HepG2 (cell line): ENCODE results near the gene PPP2R5D. TPM values are rescaled to one million over a fixed set of nuclear protein-coding genes. Genes with fewer than 3 reads are reported as not detected.
A peak's percentile ranks its signal among the peaks of the same experiment; 100 is the strongest.

ENCODE experiments used
- ATF2 ChIP-seq: sonication (generic); formaldehyde crosslinking; IDR thresholded peaks from 2 replicates; pipeline ENCODE4 v1.4.0; 2020; ENCODE audit warnings: missing genetic modification reagents
- ESRRA ChIP-seq: sonication (generic); formaldehyde crosslinking; IDR thresholded peaks from 2 replicates; pipeline ENCODE4 v1.5.1; 2020; ENCODE audit warnings: mild to moderate bottlenecking, low read depth, missing genetic modification reagents
- NFKBIZ ChIP-seq: IDR thresholded peaks from 2 replicates; pipeline ENCODE4 v1.6.1; 2018; ENCODE audit warnings: missing genetic modification reagents, missing compliant biosample characterization
- NKX3-1 ChIP-seq: sonication (generic); formaldehyde crosslinking; IDR thresholded peaks from 2 replicates; pipeline ENCODE4 v1.5.0; 2020; ENCODE audit warnings: missing genetic modification reagents
- RFX1 ChIP-seq: fragments of 450-650 bp; IDR thresholded peaks from 2 replicates; pipeline ENCODE4 v1.6.1; 2017
- RNF2 ChIP-seq: fragments of 450-650 bp; conservative IDR thresholded peaks from 2 replicates; pipeline ENCODE4 v1.6.1; 2016; ENCODE audit warnings: low read depth
- SP2 ChIP-seq: sonication (generic); formaldehyde crosslinking; IDR thresholded peaks from 2 replicates; pipeline ENCODE4 v1.5.1; 2020; ENCODE audit warnings: mild to moderate bottlenecking, missing genetic modification reagents
- TAF15 ChIP-seq: fragments of 200-400 bp; formaldehyde crosslinking; IDR thresholded peaks from one replicate; pipeline ENCODE4 v1.6.1; 2018; ENCODE audit warnings: mild to moderate bottlenecking, low read depth, low read length; ENCODE audit not compliant: poor library complexity, severe bottlenecking
- ZBED4 ChIP-seq: sonication (generic); formaldehyde crosslinking; IDR thresholded peaks from 2 replicates; pipeline ENCODE4 v1.4.0; 2020; ENCODE audit warnings: missing genetic modification reagents, borderline replicate concordance
- ZFP36L2 ChIP-seq: sonication (generic); formaldehyde crosslinking; IDR thresholded peaks from 2 replicates; pipeline ENCODE4 v1.4.0; 2020; ENCODE audit warnings: missing genetic modification reagents
- ZNF234 ChIP-seq: sonication (generic); formaldehyde crosslinking; conservative IDR thresholded peaks from 2 replicates; pipeline ENCODE4 v1.5.1; 2020; ENCODE audit warnings: mild to moderate bottlenecking, missing genetic modification reagents
- ZNF549 ChIP-seq: sonication (generic); formaldehyde crosslinking; IDR thresholded peaks from 2 replicates; pipeline ENCODE4 v1.5.0; 2020; ENCODE audit warnings: missing genetic modification reagents
- polyA plus RNA-seq, 8 experiments: library from polyadenylated mRNA; depleted of rRNA in 3 of 8; stranded (reverse) in 7 of 8; unstranded in 1 of 8; fragments of >200 nt; fragmentation: Illumina TruSeq in 4 of 8; extraction: Trizol in 4 of 8; gene quantifications; 2 replicates each; pipeline versions ENCODE4 v1.2.1 to v1.2.3, GENCODE V29; 2011 to 2016; ENCODE audit warnings: low read depth in 4 of 8, missing spikeins in 1 of 8, mixed read lengths in 1 of 8; ENCODE audit not compliant: insufficient read depth in 1 of 8
- total RNA-seq, 5 experiments: library from RNA; depleted of rRNA; stranded (reverse); fragments of >200 nt; fragmentation: Illumina TruSeq; extraction: Trizol; gene quantifications; 2 replicates each; pipeline ENCODE4 v1.2.3, GENCODE V29; 2016; ENCODE audit warnings: low read depth in 1 of 5
- TF ChIP-seq, protein P1 (sequence below): sonication (generic); formaldehyde crosslinking; IDR thresholded peaks from 2 replicates; pipeline ENCODE4 v1.5.1; 2020; ENCODE audit warnings: mild to moderate bottlenecking, missing genetic modification reagents
- TF ChIP-seq, protein P2 (sequence below): sonication (generic); formaldehyde crosslinking; IDR thresholded peaks from 2 replicates; pipeline ENCODE4 v1.5.0; 2020; ENCODE audit warnings: mild to moderate bottlenecking, missing genetic modification reagents, moderate library complexity
- TF ChIP-seq, protein P3 (sequence below): sonication (generic); formaldehyde crosslinking; IDR thresholded peaks from 2 replicates; pipeline ENCODE4 v1.4.0; 2020; ENCODE audit warnings: mild to moderate bottlenecking, missing genetic modification reagents

Gene PPP2R5D
- total and polyA plus RNA-seq, 2 of the 13 experiments (the other 11 are each of a cell fraction or from before 2014, with no cell fraction given) = 53.7 to 60.4 TPM

- TF ChIP-seq ZBED4 (CRISPR knock-in tag) = peak; percentile 57; the same call in 1 of the 2 replicates
- TF ChIP-seq, protein P1, sequence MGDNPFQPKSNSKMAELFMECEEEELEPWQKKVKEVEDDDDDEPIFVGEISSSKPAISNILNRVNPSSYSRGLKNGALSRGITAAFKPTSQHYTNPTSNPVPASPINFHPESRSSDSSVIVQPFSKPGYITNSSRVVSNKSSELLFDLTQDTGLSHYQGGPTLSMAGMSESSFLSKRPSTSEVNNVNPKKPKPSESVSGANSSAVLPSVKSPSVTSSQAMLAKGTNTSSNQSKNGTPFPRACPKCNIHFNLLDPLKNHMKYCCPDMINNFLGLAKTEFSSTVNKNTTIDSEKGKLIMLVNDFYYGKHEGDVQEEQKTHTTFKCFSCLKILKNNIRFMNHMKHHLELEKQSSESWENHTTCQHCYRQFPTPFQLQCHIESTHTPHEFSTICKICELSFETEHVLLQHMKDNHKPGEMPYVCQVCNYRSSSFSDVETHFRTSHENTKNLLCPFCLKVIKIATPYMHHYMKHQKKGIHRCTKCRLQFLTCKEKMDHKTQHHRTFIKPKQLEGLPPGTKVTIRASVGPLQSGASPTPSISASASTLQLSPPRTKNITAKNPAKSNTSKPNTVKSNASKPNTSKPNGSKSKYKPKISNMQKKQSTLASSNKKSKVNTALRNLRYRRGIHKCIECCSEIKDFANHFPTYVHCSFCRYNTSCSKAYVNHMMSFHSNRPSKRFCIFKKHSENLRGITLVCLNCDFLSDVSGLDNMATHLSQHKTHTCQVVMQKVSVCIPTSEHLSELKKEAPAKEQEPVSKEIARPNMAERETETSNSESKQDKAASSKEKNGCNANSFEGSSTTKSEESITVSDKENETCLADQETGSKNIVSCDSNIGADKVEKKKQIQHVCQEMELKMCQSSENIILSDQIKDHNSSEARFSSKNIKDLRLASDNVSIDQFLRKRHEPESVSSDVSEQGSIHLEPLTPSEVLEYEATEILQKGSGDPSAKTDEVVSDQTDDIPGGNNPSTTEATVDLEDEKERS = 0 out of 2 replicates have a peak, but pooled peaks have one; percentile 42
- TF ChIP-seq ZFP36L2 (CRISPR knock-in tag) = no peak
- TF ChIP-seq, protein P2, sequence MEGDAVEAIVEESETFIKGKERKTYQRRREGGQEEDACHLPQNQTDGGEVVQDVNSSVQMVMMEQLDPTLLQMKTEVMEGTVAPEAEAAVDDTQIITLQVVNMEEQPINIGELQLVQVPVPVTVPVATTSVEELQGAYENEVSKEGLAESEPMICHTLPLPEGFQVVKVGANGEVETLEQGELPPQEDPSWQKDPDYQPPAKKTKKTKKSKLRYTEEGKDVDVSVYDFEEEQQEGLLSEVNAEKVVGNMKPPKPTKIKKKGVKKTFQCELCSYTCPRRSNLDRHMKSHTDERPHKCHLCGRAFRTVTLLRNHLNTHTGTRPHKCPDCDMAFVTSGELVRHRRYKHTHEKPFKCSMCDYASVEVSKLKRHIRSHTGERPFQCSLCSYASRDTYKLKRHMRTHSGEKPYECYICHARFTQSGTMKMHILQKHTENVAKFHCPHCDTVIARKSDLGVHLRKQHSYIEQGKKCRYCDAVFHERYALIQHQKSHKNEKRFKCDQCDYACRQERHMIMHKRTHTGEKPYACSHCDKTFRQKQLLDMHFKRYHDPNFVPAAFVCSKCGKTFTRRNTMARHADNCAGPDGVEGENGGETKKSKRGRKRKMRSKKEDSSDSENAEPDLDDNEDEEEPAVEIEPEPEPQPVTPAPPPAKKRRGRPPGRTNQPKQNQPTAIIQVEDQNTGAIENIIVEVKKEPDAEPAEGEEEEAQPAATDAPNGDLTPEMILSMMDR (CRISPR knock-in tag) = peak; percentile 30; the same call in 1 of the 2 replicates
- TF ChIP-seq RFX1 = no peak
- TF ChIP-seq, protein P3, sequence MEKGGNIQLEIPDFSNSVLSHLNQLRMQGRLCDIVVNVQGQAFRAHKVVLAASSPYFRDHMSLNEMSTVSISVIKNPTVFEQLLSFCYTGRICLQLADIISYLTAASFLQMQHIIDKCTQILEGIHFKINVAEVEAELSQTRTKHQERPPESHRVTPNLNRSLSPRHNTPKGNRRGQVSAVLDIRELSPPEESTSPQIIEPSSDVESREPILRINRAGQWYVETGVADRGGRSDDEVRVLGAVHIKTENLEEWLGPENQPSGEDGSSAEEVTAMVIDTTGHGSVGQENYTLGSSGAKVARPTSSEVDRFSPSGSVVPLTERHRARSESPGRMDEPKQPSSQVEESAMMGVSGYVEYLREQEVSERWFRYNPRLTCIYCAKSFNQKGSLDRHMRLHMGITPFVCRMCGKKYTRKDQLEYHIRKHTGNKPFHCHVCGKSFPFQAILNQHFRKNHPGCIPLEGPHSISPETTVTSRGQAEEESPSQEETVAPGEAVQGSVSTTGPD (CRISPR knock-in tag) = no peak
- TF ChIP-seq TAF15 = no peak
- TF ChIP-seq SP2 (CRISPR knock-in tag) = no peak; the same call in 1 of the 2 replicates
- no peak for TF ChIP-seq ZNF234 (CRISPR knock-in tag)
- peak; percentile 87; the same call in 1 of the 2 replicates for TF ChIP-seq ATF2 (CRISPR knock-in tag)
- no peak; the same call in 1 of the 2 replicates for TF ChIP-seq RNF2
- 0 out of 2 replicates have a peak, but pooled peaks have one; percentile 71 for TF ChIP-seq NFKBIZ (CRISPR knock-in tag)
- TF ChIP-seq ESRRA (CRISPR knock-in tag) = peak; percentile 89
- TF ChIP-seq NKX3-1 (CRISPR knock-in tag) = no peak
- no peak for TF ChIP-seq ZNF549
Observed at GRCh38 chr6:42938987-42939809, 45.2 kb upstream of the PPP2R5D start (continued).
